ENCODE measurements around the gene MGLL.

MGLL gene

GRCh38 chr3:127800508-127800907 lies 21.8 kb downstream of the MGLL start:
- no peaks in the 10 kb centered on the region for H3K27me3 ChIP-seq (ENCODE audit: low read depth, low read length)
- H3K36me3 ChIP-seq (replicated peaks; ENCODE audit: low read depth, low read length) = peaks cover 74% of the 10 kb centered on the region
- no peak overlapping the region for H3K27ac ChIP-seq (ENCODE audit: low read length)
- H3K9me3 ChIP-seq (ENCODE audit: insufficient read depth, low read length) = no peaks in the 10 kb centered on the region
- no peak overlapping the region for H2AFZ ChIP-seq (ENCODE audit: low read depth, low read length)
- no peak overlapping the region for H3K4me2 ChIP-seq (ENCODE audit: low read length)
- H3K4me1 ChIP-seq (ENCODE audit: low read length) = peaks cover 19% of the 10 kb centered on the region
- no peak overlapping the region for H3K4me3 ChIP-seq (ENCODE audit: low read length)
- peaks cover 72% of the 10 kb centered on the region for H3K79me2 ChIP-seq (ENCODE audit: low read length)
- H3K9ac ChIP-seq (ENCODE audit: low read length) = no peak overlapping the region
- TF ChIP-seq CTCF (IDR thresholded peaks at IDR 0.05; ENCODE audit: low read depth, low read length) = no peak
- TF ChIP-seq EZH2phosphoT487 (IDR thresholded peaks at IDR 0.05; ENCODE audit: low read depth) = no peak
- 0 out of 2 replicates have a peak, but pooled peaks cover 3% of the 10 kb centered on the region for H4K20me1 ChIP-seq (ENCODE audit: insufficient read depth, low read length)

GRCh38 chr3:127799476-127800222 lies 22.7 kb downstream of the MGLL start:
- no peak overlapping the region for H3K4me2 ChIP-seq (ENCODE audit: low read length)
- H3K36me3 ChIP-seq (replicated peaks; ENCODE audit: low read depth, low read length) = peaks cover 75% of the 10 kb centered on the region
- no peak overlapping the region for H2AFZ ChIP-seq (ENCODE audit: low read depth, low read length)

GRCh38 chr3:127798716-127799115 lies 23.6 kb downstream of the MGLL start:
- TF ChIP-seq CTCF (IDR thresholded peaks at IDR 0.05; ENCODE audit: low read depth, low read length) = no peak
- TF ChIP-seq EZH2phosphoT487 (IDR thresholded peaks at IDR 0.05; ENCODE audit: low read depth) = no peak
- Histone ChIP-seq H3K9me3 (ENCODE audit: insufficient read depth, low read length) (no peaks in the 10 kb centered on the region; the same call in 1 of the 2 replicates), H4K20me1 (ENCODE audit: insufficient read depth, low read length) (0 out of 2 replicates have a peak, but pooled peaks cover 3% of the 10 kb centered on the region), H3K27me3 (ENCODE audit: low read depth, low read length) (no peaks in the 10 kb centered on the region), H3K4me2 (ENCODE audit: low read length) (no peak overlapping the region), H3K36me3 (replicated peaks; ENCODE audit: low read depth, low read length) (peaks cover 73% of the 10 kb centered on the region), H3K4me1 (ENCODE audit: low read length) (peaks cover 19% of the 10 kb centered on the region), H3K27ac (ENCODE audit: low read length) (no peak overlapping the region), H3K4me3 (ENCODE audit: low read length) (no peak overlapping the region), H3K9ac (ENCODE audit: low read length) (no peak overlapping the region), H2AFZ (ENCODE audit: low read depth, low read length) (no peak overlapping the region), H3K79me2 (ENCODE audit: low read length) (peaks cover 87% of the 10 kb centered on the region)

More at GRCh38 chr3:127799476-127800222, 22.7 kb downstream of the MGLL start:
- H3K4me3 ChIP-seq (ENCODE audit: low read length) = no peak overlapping the region
- no peak overlapping the region for H3K27ac ChIP-seq (ENCODE audit: low read length)
- no peak for TF ChIP-seq CTCF (IDR thresholded peaks at IDR 0.05; ENCODE audit: low read depth, low read length)
- TF ChIP-seq EZH2phosphoT487 (IDR thresholded peaks at IDR 0.05; ENCODE audit: low read depth) = no peak
- H4K20me1 ChIP-seq (ENCODE audit: insufficient read depth, low read length) = 0 out of 2 replicates have a peak, but pooled peaks cover 3% of the 10 kb centered on the region
- H3K79me2 ChIP-seq (ENCODE audit: low read length) = peaks cover 78% of the 10 kb centered on the region
- H3K27me3 ChIP-seq (ENCODE audit: low read depth, low read length) = no peaks in the 10 kb centered on the region
- no peaks in the 10 kb centered on the region; the same call in 1 of the 2 replicates for H3K9me3 ChIP-seq (ENCODE audit: insufficient read depth, low read length)
- H3K9ac ChIP-seq (ENCODE audit: low read length) = no peak overlapping the region
- H3K4me1 ChIP-seq (ENCODE audit: low read length) = peaks cover 19% of the 10 kb centered on the region

- TF ChIP-seq EZH2phosphoT487 (IDR thresholded peaks at IDR 0.05; ENCODE audit: low read depth) (no peak), CTCF (IDR thresholded peaks at IDR 0.05; ENCODE audit: low read depth, low read length) (no peak)
- H3K9ac ChIP-seq (ENCODE audit: low read length) = no peak overlapping the region
- no peaks in the 10 kb centered on the region; the same call in 1 of the 2 replicates for H3K9me3 ChIP-seq (ENCODE audit: insufficient read depth, low read length)
- H3K27me3 ChIP-seq (ENCODE audit: low read depth, low read length) = no peaks in the 10 kb centered on the region
- no peak overlapping the region for H2AFZ ChIP-seq (ENCODE audit: low read depth, low read length)
- peak overlapping the region; percentile 66 for H3K4me2 ChIP-seq (ENCODE audit: low read length)
- 0 out of 2 replicates have a peak, but pooled peaks cover 3% of the 10 kb centered on the region for H4K20me1 ChIP-seq (ENCODE audit: insufficient read depth, low read length)
- peaks cover 34% of the 10 kb centered on the region for H3K4me1 ChIP-seq (ENCODE audit: low read length)
- peaks cover 89% of the 10 kb centered on the region for H3K79me2 ChIP-seq (ENCODE audit: low read length)
- peaks cover 67% of the 10 kb centered on the region for H3K36me3 ChIP-seq (replicated peaks; ENCODE audit: low read depth, low read length)
- peak overlapping the region; percentile 76 for H3K27ac ChIP-seq (ENCODE audit: low read length)
- H3K4me3 ChIP-seq (ENCODE audit: low read length) = no peak overlapping the region
These were observed 25.5 kb downstream of the MGLL start for GRCh38 chr3:127796831-127797150.

Data from OCI-LY3 (cell line).